ENCODE results near the gene HHAT. TPM values are rescaled to one million over a fixed set of nuclear protein-coding genes. Genes with fewer than 3 reads are reported as not detected.
A peak's percentile ranks its signal among the peaks of the same experiment; 100 is the strongest.

The HHAT gene
- total RNA-seq, 1 experiment from 2014 or later = 8.1 TPM

GRCh38 chr1:210706246-210706645 lies 377.5 kb downstream of the HHAT start:
- DNase-seq (ENCODE audit: low read depth) = no peak

- DNase-seq (ENCODE audit: low read depth) = no peak
Measured at GRCh38 chr1:210707300-210708240, 378.9 kb downstream of the HHAT start.

GRCh38 chr1:210709701-210710100 lies 381.0 kb downstream of the HHAT start:
- peak; percentile 19 for DNase-seq (ENCODE audit: low read depth)

GRCh38 chr1:210711825-210712612 lies 383.3 kb downstream of the HHAT start:
- DNase-seq (ENCODE audit: low read depth) = no peak

GRCh38 chr1:210715072-210715471 lies 386.4 kb downstream of the HHAT start:
- DNase-seq (ENCODE audit: low read depth) = peak; percentile 66

- no peak for DNase-seq (ENCODE audit: low read depth)
Measured at GRCh38 chr1:210722410-210723081, 393.8 kb downstream of the HHAT start.

GRCh38 chr1:210723646-210724045 lies 394.9 kb downstream of the HHAT start:
- DNase-seq (ENCODE audit: low read depth) = no peak

- DNase-seq (ENCODE audit: low read depth) = no peak
Measured at GRCh38 chr1:210724768-210725167, 396.1 kb downstream of the HHAT start.

Small RNAs within 50 kb of the gene (small RNA-seq; reads per million reads assigned to genes)
- 245 reads per million, percentile 97 among the genes with 10 or more reads in this experiment for gene RNU5A-8P

Other genes starting within 250 kb of the HHAT start
- 11.8 and 14.2 TPM in 2 replicates for gene SERTAD4, start 96.1 kb upstream of the HHAT start, total RNA-seq (2014; rRNA removed; shearing (Covaris generic))

Data from HT1080 (cell line).